ENCODE results near the gene RGL2. TPM values are rescaled to one million over a fixed set of nuclear protein-coding genes. Genes with fewer than 3 reads are reported as not detected.
"Not testable (repeated sequence)": the region's sequence is repeated elsewhere in the genome, so short reads cannot be mapped to it uniquely, and the experiment has no call there.

RGL2 gene
- total RNA-seq, 1 experiment from 2014 or later: 14.7 TPM

DNA sequence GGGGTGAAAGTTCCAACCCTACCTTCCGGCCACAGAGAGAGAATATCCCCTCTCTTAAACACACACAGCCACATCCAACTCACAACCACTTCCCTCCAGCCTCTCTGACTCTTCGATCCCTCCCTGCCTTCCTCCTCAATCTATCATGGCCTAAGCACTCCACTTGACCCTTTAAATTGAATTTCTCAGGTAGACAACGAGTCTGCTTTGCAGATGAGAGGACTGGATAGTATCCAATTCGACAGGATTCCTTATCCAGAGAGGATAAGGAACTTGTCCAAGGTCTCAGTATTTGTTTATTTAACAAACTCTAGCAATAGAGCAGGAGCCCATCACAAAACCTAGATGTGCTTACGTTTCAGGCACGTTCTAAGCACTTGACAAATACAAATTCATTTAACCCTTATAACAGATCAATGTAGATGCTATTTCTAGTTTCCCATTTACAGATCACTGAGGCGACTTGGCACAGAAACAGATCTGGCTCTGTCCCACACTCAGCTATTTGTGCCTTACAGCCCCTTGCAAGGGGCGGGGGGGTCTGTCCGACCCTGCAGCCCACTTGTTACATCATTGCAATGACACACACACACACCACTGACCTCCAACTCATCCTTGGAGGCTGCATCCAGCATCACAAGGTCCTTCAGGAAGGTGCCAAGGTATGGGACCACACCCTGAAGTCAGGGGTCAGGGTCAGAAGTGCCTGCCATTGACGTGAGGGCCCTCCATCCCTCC is 4.5 kb downstream of the RGL2 start:
- no peak for DNase-seq (ENCODE audit: low spot score)

DNA sequence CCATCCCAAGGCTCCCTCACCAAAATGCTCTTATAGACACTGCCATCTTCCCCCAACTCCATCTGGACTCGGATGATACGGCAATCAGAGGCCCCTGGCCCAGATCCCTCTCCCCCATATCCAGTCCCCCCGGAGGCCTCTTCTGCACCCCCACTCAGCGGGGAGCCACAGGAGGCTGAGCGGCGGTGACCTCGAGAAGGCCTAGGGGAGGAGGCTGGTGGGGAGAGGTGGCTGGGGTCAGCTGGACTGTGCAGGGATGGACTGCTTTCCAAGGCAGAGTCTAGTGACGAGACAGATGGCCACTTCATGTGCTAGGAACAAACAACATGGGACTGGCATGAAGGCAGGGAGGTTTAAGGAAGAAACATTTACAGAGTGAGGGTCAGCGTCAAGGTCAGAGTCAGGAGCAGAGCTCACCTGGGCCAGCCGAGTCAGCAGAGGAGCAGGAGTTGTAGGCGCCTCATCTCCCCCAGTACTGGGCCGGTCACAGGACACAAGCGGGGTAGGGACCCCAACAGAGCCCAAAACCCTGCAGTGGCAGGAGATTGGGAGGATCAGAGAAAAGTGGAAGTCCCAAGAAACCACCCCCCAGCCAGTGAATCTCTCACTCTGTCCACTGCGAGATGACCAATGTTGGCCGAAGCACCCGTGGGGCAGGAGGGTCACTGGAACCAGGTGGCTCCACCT is 5.6 kb downstream of the RGL2 start:
- no peak for DNase-seq (ENCODE audit: low spot score)

GRCh38 chr6:33290459-33290858 is 8.3 kb downstream of the RGL2 start:
- DNase-seq (ENCODE audit: low spot score): no peak

DNA sequence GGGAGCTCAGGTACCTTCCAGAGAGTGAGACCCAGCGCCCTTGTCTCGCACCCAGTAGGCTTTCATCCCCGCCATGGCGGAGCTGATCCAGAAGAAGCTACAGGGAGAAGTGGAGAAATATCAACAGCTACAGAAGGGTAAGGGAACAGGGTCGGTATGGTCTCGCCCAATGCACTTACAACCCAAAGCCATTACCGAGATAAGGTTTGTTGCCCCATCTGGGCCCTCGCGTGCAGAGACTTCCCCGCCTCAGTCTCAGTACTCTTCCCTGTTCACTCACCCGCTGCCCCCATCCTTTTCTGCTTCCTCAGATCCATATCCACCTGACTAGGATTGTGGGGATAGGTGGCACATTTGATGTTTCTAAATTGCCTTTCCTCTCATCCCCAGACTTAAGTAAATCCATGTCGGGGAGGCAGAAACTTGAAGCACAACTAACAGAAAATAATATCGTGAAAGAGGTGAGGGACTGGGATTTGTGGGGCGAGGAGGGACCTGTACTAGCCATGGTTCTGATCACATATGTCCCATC is 8.9 kb downstream of the RGL2 start:
- DNase-seq (ENCODE audit: low spot score): no peak

- peak; percentile 88 for DNase-seq (ENCODE audit: low spot score)
These were observed 9.6 kb downstream of the RGL2 start, which contains the start of the genes PFDN6 and WDR46 for GRCh38 chr6:33288921-33289783. Gene PFDN6 (plus strand): TSS chr6:33289601. CDS start chr6:33289857, 256 bp downstream. Gene WDR46 (minus strand): TSS chr6:33289239. CDS start chr6:33289170, 69 bp downstream.

DNA sequence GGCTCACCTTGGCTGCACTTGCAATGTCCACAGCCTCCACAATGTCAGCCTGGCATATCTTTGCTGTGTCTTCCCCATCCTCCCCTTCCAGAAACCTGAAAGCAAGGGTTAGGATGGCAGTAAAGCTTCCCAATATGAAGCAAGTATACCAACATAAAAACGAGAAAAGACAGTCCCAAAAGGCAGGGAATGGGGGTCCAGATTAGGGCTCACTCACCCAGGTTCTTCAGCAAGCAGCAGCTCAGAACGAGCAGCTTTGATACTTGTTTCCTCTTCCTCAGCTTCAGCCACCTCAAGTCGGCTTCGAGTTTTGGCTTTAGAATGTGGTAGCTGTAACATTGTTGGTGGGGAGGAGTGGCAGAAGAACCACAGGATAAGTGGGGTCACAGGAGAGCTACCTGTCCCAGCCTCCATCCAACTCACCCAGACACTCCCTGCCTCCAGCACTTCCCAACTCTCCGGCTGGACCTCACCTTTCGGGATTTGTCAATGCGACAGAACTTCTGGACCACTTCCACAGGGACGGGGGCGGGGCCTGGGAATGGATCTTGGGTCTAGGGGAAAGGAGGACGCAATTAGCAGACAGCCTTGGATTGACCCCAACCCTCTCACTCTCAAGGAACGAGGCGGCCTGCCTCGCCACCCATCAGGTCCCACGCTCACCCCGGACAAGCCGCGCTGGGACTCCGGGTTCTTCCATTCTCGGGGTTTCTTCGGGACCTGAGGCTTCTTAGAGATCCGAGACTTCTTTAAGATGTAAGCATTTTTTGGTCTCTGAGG is 10.4 kb downstream of the RGL2 start:
- DNase-seq (ENCODE audit: low spot score): no peak

GRCh38 chr6:33286946-33287914 is 11.5 kb downstream of the RGL2 start:
- DNase-seq (ENCODE audit: low spot score): no peak

- DNase-seq (ENCODE audit: low spot score): not testable (repeated sequence)
These were observed 13.5 kb downstream of the RGL2 start for GRCh38 chr6:33285214-33285613.

DNA sequence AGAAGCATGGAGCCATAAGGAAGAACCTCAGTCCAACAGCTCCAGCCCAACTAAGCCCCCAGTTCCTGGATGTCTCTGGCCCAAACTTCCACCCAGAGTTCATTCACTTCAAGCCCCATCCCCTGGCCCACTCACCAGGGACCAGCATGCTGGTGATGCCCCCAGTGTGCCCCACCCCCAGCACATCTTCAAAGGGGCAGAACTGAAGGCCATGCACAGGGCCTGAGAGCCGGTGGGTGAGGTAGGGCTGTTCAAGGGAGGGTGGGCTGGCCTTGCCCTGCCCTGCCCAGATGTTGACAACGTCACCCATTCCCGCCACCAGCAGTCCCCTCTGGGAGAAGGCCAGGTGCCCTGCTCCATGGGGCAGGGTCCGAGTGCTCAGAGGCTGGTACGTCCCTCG is 18.2 kb downstream of the RGL2 start:
- DNase-seq (ENCODE audit: low spot score): no peak

- peak; percentile 73 for DNase-seq (ENCODE audit: low spot score)
These were observed 18.7 kb downstream of the RGL2 start for GRCh38 chr6:33279971-33280511.

GRCh38 chr6:33279257-33279695 is 19.5 kb downstream of the RGL2 start:
- DNase-seq (ENCODE audit: low spot score): no peak

- no peak for DNase-seq (ENCODE audit: low spot score)
These were observed 19.9 kb downstream of the RGL2 start for GRCh38 chr6:33278810-33279209.

GRCh38 chr6:33278392-33278741 is 20.4 kb downstream of the RGL2 start:
- no peak for DNase-seq (ENCODE audit: low spot score)

- no peak for DNase-seq (ENCODE audit: low spot score)
These were observed 20.9 kb downstream of the RGL2 start for GRCh38 chr6:33277663-33278391.

DNA sequence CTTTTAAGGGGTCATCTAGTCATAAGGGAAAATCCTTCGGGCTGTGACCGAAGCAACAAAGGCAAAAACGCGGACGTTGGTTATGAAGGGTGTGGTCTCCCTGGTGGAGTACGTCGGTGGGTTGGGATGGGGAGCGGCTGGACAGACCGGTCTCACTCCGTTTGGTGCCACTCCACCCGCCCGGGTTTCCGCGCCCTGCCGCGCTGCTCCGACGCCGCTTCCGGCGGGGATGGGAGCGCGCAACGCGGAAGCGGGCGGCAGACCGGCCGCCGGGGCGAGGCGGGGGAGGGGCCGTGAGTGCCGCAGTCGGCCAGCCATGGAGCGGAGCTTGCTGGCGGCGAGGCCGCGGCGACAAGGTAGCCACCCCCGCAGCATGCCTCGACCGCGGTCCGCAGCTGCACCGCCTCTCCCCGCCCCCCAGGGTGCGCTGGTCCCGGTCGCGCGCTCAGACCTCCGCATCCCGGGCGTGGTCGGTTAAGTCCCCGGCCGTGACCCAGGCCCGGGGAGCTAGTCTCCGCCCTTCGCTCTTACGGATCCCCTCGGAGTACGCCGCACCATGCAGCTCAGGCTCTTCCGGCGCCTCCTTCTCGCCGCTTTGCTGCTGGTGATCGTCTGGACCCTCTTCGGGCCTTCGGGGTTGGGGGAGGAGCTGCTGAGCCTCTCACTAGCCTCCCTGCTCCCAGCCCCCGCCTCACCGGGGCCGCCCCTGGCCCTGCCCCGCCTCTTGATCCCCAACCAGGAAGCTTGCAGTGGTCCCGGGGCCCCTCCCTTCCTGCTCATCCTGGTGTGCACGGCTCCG is 21.7 kb downstream of the RGL2 start, which contains the start of gene B3GALT4:
Gene B3GALT4, plus strand, starts transcription at position 260 of the 799 bp plus-strand sequence. Its CDS starts 297 bp downstream, at position 557.
- DNase-seq (ENCODE audit: low spot score): no peak

GRCh38 chr6:33276581-33276863 is 22.2 kb downstream of the RGL2 start:
- DNase-seq (ENCODE audit: low spot score): no peak

DNA sequence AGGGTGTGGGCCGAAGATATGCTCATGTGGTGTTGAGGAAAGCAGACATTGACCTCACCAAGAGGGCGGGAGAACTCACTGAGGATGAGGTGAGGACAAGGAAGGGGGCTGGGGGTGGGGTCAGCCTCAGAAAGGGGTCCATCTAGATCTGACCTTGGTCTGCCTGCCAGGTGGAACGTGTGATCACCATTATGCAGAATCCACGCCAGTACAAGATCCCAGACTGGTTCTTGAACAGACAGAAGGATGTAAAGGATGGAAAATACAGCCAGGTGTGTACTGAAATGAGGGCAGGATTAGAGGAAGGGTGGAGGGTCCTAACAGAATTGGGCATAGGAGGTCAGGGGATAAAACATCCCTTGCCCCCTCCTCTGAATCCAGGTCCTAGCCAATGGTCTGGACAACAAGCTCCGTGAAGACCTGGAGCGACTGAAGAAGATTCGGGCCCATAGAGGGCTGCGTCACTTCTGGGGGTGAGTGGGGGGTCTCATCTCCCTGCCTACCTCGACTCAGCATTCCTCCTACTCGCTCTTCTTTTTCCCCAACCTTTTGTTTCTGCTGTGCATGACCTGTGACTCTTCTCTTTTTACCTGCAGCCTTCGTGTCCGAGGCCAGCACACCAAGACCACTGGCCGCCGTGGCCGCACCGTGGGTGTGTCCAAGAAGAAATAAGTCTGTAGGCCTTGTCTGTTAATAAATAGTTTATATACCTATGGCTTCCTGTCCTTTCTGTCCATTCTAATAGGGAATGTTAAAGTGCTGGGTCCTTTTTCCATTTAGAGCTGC is 22.8 kb downstream of the RGL2 start:
- DNase-seq (ENCODE audit: low spot score): not testable (repeated sequence)
